Measurements from ENCODE around the gene GALNT6.

Gene GALNT6

GRCh38 chr12:51390457-51390856 lies 749 bp downstream of the GALNT6 start:
- no peaks in the 10 kb centered on the region for H3K27me3 ChIP-seq (ENCODE audit: insufficient read depth, low read length)
- no peaks in the 10 kb centered on the region for H3K79me2 ChIP-seq (ENCODE audit: insufficient read depth, low read length)
- no peaks in the 10 kb centered on the region for H4K20me1 ChIP-seq (ENCODE audit: insufficient read depth, low read length)
- no peak overlapping the region for H2AFZ ChIP-seq (ENCODE audit: low read length)
- no peaks in the 10 kb centered on the region for H3K9me2 ChIP-seq (ENCODE audit: low read depth, low read length)
- H3K27ac ChIP-seq (ENCODE audit: low read depth, low read length, poor library complexity, severe bottlenecking), result no peak overlapping the region
- H3F3A ChIP-seq (ENCODE audit: insufficient read depth, low read length), result no peaks in the 10 kb centered on the region
- H3K36me3 ChIP-seq (ENCODE audit: insufficient read depth, low read length), result no peaks in the 10 kb centered on the region
- H3K9ac ChIP-seq (ENCODE audit: low read length), result no peak overlapping the region; the same call in 1 of the 2 replicates
- TF ChIP-seq CTCF (IDR thresholded peaks at IDR 0.05; ENCODE audit: low read length), result no peak
- no peak for TF ChIP-seq EZH2 (IDR thresholded peaks at IDR 0.05; ENCODE audit: borderline replicate concordance, low read length)
- no peaks in the 10 kb centered on the region for H3K9me3 ChIP-seq (ENCODE audit: low read length)
- H3K4me2 ChIP-seq (ENCODE audit: low read length), result peak overlapping the region; percentile 87
- peaks cover 19% of the 10 kb centered on the region for H3K4me1 ChIP-seq (ENCODE audit: insufficient read depth, low read length, severe bottlenecking)
- H3K4me3 ChIP-seq (ENCODE audit: low read depth, low read length, poor library complexity, severe bottlenecking), result peak overlapping the region; percentile 68

DNA sequence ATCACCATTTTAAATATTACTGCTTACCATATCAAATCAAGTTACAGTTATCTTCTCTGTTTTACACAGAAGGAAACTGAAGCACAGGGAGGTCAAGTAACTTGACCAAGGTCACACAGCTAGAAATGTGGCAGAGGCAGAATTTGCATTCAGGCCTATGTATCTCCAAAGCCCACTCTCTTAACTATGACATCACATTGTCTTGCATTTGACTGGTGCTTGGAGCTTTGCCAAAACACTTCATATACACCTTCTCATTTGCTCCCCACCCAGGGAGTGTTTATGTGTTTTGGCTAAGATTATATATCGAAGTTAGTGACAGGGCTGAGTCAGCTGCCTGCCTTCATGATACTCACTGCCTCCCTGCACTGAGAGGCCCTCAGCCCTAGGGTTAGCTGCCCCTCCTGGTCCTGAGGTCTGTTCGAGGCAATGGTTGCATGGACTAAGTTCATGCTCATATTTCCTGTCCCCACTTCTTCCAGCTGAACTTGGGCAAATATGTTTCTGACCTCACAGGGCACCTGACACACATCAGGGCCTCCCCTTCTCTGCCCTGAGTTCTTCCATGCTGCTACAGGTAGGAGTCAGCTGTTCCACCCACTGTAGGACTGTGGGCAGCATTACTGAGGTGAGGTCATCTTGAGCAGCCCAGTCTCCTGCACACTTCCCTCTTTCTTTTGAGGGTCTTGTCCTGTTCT lies 1.8 kb downstream of the GALNT6 start:
- H3K9me2 ChIP-seq (ENCODE audit: low read depth, low read length), result no peaks in the 10 kb centered on the region
- no peak overlapping the region for H3K9ac ChIP-seq (ENCODE audit: low read length)
- no peak overlapping the region for H3K4me2 ChIP-seq (ENCODE audit: low read length)
- no peaks in the 10 kb centered on the region for H3K36me3 ChIP-seq (ENCODE audit: insufficient read depth, low read length)
- TF ChIP-seq CTCF (IDR thresholded peaks at IDR 0.05; ENCODE audit: low read length) (no peak), EZH2 (IDR thresholded peaks at IDR 0.05; ENCODE audit: borderline replicate concordance, low read length) (no peak)
- H3K27ac ChIP-seq (ENCODE audit: low read depth, low read length, poor library complexity, severe bottlenecking), result no peak overlapping the region
- H3K4me3 ChIP-seq (ENCODE audit: low read depth, low read length, poor library complexity, severe bottlenecking), result no peak overlapping the region
- no peaks in the 10 kb centered on the region for H3K27me3 ChIP-seq (ENCODE audit: insufficient read depth, low read length)
- H3K4me1 ChIP-seq (ENCODE audit: insufficient read depth, low read length, severe bottlenecking), result peaks cover 19% of the 10 kb centered on the region
- no peak overlapping the region for H2AFZ ChIP-seq (ENCODE audit: low read length)
- H3K79me2 ChIP-seq (ENCODE audit: insufficient read depth, low read length), result no peaks in the 10 kb centered on the region
- no peaks in the 10 kb centered on the region for H3K9me3 ChIP-seq (ENCODE audit: low read length)
- H4K20me1 ChIP-seq (ENCODE audit: insufficient read depth, low read length), result no peaks in the 10 kb centered on the region
- no peaks in the 10 kb centered on the region for H3F3A ChIP-seq (ENCODE audit: insufficient read depth, low read length)

GRCh38 chr12:51388846-51389245 lies 2.4 kb downstream of the GALNT6 start:
- Histone ChIP-seq H4K20me1 (ENCODE audit: insufficient read depth, low read length) (no peaks in the 10 kb centered on the region), H3K9me2 (ENCODE audit: low read depth, low read length) (no peaks in the 10 kb centered on the region), H3K4me1 (ENCODE audit: insufficient read depth, low read length, severe bottlenecking) (peaks cover 19% of the 10 kb centered on the region), H3K79me2 (ENCODE audit: insufficient read depth, low read length) (no peaks in the 10 kb centered on the region), H3K9ac (ENCODE audit: low read length) (no peak overlapping the region), H3K36me3 (ENCODE audit: insufficient read depth, low read length) (no peaks in the 10 kb centered on the region), H3K4me3 (ENCODE audit: low read depth, low read length, poor library complexity, severe bottlenecking) (no peak overlapping the region), H3K27me3 (ENCODE audit: insufficient read depth, low read length) (no peaks in the 10 kb centered on the region), H3K27ac (ENCODE audit: low read depth, low read length, poor library complexity, severe bottlenecking) (no peak overlapping the region), H3K9me3 (ENCODE audit: low read length) (no peaks in the 10 kb centered on the region), H3K4me2 (ENCODE audit: low read length) (no peak overlapping the region), H3F3A (ENCODE audit: insufficient read depth, low read length) (no peaks in the 10 kb centered on the region), H2AFZ (ENCODE audit: low read length) (no peak overlapping the region)
- TF ChIP-seq EZH2 (IDR thresholded peaks at IDR 0.05; ENCODE audit: borderline replicate concordance, low read length) (no peak), CTCF (IDR thresholded peaks at IDR 0.05; ENCODE audit: low read length) (no peak)

All from OCI-LY1 (cell line).